IgD-negative memory B cell (primary cell): ENCODE measurements around the gene GP2. TPM values are rescaled to one million over a fixed set of nuclear protein-coding genes. Genes with fewer than 3 reads are reported as not detected.

Experiments used
- H3K27ac Mint-ChIP-seq, 3 donors: one replicate each; pipeline ENCODE4 v1.8.0; 2020 to 2022; ENCODE audit warnings: mild to moderate bottlenecking in 3 of 3, mixed read lengths in 3 of 3, moderate library complexity in 1 of 3
- H3K27me3 Mint-ChIP-seq: one replicate; pipeline ENCODE4 v1.8.0; 2021; ENCODE audit warnings: mixed read lengths
- H3K36me3 Mint-ChIP-seq: one replicate; pipeline ENCODE4 v1.8.0; 2020; ENCODE audit warnings: mild to moderate bottlenecking, mixed read lengths
- H3K4me1 Mint-ChIP-seq, 3 donors: one replicate each; pipeline ENCODE4 v1.8.0; 2020 to 2022; ENCODE audit warnings: mixed read lengths in 3 of 3, mild to moderate bottlenecking in 1 of 3
- H3K4me3 Mint-ChIP-seq, 4 donors: one replicate each; pipeline ENCODE4 v1.8.0; 2020 to 2022; ENCODE audit warnings: mild to moderate bottlenecking in 4 of 4, mixed read lengths in 4 of 4, moderate library complexity in 3 of 4
- H3K9me3 Mint-ChIP-seq, 3 donors: one replicate each; pipeline ENCODE4 v1.8.0; 2020 to 2021; ENCODE audit warnings: mixed read lengths in 3 of 3, mild to moderate bottlenecking in 1 of 3
- polyA plus RNA-seq: library from polyadenylated mRNA; unstranded; fragments of 300-500 nt; fragmentation: Illumina TruSeq; gene quantifications from one replicate; pipeline ENCODE4 v1.2.3, GENCODE V29; 2021

The GP2 gene
- polyA plus RNA-seq = not detected

GRCh38 chr16:20327444-20328041 is at the start of gene GP2:
GP2 (minus strand) TSS chr16:20327513; CDS start chr16:20326431, 1,082 bp downstream.
- Mint-ChIP-seq H3K9me3 (peaks cover 0 to 2% (median 0%) of the 10 kb centered on the region in 3 donors), H3K4me1 (no peaks in the 10 kb centered on the region), H3K27ac (no peak within 1 kb of the TSS), H3K27me3 (no peaks in the 10 kb centered on the region), H3K36me3 (no peaks in the 10 kb centered on the region), H3K4me3 (no peak within 1 kb of the TSS)

GRCh38 chr16:20372701-20373100 is 45.4 kb upstream of the GP2 start:
- Mint-ChIP-seq H3K9me3 (peaks cover 0 to 6% (median 2%) of the 10 kb centered on the region in 3 donors), H3K4me1 (no peaks in the 10 kb centered on the region), H3K27ac (no peak overlapping the region), H3K4me3 (no peak overlapping the region), H3K27me3 (peaks cover 7% of the 10 kb centered on the region), H3K36me3 (peaks cover 3% of the 10 kb centered on the region)

DNA sequence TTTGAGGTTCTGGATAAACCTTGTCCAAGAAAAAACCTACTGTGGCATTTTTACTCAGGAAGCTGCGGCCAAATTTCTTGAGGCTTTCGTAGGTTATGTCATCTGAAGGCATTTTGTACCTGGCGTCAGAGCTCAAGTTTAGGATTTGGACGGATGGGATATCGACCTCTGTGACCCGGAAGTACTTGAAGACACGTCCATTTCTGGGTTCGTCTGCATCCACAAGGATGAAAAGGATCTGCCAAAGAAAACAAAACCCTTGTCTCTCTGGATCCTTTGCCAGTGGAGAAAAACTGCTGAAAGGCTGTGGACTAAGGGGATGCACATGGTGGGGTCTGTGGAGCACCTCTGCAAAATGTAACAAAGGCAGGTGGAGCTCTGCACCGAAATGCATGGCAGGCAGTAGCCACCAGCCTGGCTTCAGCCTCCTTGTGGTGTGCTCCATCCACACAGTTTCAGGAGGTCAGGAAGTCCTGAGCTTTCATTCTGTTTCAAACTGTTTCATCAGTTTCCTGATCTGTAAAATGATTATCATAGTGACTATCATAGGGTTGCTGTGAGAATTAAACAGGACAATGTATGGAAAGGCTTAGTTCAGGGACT is 42.2 kb upstream of the GP2 start:
- Mint-ChIP-seq H3K9me3 (peaks cover 0 to 5% (median 2%) of the 10 kb centered on the region in 3 donors), H3K4me3 (no peak overlapping the region), H3K27me3 (peaks cover 8% of the 10 kb centered on the region), H3K27ac (no peak overlapping the region), H3K4me1 (no peaks in the 10 kb centered on the region), H3K36me3 (peaks cover 3% of the 10 kb centered on the region)

DNA sequence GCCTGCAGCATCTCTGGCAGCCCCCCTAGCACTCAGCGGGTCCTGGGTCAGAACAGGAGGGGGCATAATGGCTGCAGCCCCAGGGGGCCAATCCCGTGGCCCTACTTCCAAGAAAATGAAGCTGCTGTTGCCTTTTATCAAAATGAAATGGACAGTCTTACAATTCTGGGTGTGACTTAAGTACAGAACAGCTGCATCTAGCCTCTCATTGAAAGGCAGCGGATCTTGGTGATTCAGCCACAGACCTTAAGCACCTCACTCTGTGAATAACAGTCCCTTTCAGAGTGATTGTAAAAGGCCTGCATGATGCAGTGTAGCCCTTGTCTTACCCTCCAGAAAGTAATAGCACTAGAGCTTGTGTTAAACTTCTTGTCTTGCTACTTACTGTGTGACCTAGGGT is 36.7 kb upstream of the GP2 start:
- H3K36me3 Mint-ChIP-seq = no peaks in the 10 kb centered on the region
- H3K27ac Mint-ChIP-seq = no peak overlapping the region
- H3K4me1 Mint-ChIP-seq = no peaks in the 10 kb centered on the region
- peaks cover 0 to 7% (median 2%) of the 10 kb centered on the region in 3 donors for H3K9me3 Mint-ChIP-seq
- no peak overlapping the region for H3K4me3 Mint-ChIP-seq
- peaks cover 7% of the 10 kb centered on the region for H3K27me3 Mint-ChIP-seq

DNA sequence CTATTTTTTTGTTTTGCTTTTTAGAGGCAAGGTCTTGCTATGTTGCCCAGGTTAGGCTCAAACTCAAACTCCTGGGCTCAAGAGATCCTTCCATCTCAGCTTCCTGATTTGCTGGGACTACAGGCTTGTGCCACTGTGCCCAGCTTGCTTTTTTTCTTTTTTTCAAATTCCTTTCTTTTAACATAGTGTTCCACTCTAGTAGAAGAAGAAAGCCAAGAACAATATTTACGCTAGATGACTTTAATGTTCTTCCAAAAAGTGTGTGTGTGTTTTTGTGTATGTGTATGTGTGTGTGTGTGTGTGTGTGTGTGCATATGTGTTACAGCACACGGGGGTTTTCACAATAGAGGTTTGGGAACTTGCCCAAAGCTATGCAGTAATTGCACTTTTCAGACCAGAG is 35.9 kb upstream of the GP2 start:
- no peaks in the 10 kb centered on the region for H3K36me3 Mint-ChIP-seq
- no peaks in the 10 kb centered on the region for H3K4me1 Mint-ChIP-seq
- no peak overlapping the region for H3K4me3 Mint-ChIP-seq

DNA sequence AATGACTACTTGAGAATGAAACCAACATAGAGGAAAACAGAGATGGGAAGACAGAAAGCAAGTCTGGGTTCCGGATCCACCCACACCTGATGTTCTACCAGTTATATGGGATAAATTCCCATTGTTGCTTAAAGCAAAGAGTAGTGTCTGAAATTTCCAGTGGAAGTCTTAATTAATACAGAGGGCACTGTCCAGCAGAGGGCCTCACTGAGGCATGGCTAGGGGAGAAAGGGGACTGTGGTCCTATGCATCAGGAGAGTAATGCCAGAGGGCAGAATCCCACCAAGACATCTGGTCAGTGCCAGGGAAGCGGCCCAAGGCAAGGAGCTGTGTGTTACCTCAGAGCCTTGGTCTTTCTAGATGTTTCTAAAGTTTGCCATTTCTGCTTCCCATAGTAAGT is 32.7 kb upstream of the GP2 start:
- H3K27me3 Mint-ChIP-seq = peaks cover 12% of the 10 kb centered on the region
- H3K4me3 Mint-ChIP-seq = no peak overlapping the region
- H3K27ac Mint-ChIP-seq = no peak overlapping the region
- H3K9me3 Mint-ChIP-seq = peaks cover 0 to 4% (median 3%) of the 10 kb centered on the region in 3 donors
- H3K36me3 Mint-ChIP-seq = no peaks in the 10 kb centered on the region
- no peaks in the 10 kb centered on the region for H3K4me1 Mint-ChIP-seq

More for the DNA sequence above, 35.9 kb upstream of the GP2 start:
- H3K27ac Mint-ChIP-seq = peak overlapping the region in 1 of 3 donors; percentile 25
- H3K27me3 Mint-ChIP-seq = peaks cover 7% of the 10 kb centered on the region
- H3K9me3 Mint-ChIP-seq = peaks cover 0 to 4% (median 2%) of the 10 kb centered on the region in 3 donors

- no peak overlapping the region for H3K27ac Mint-ChIP-seq
- H3K27me3 Mint-ChIP-seq = peaks cover 9% of the 10 kb centered on the region
- H3K4me3 Mint-ChIP-seq = no peak overlapping the region
- H3K9me3 Mint-ChIP-seq = peaks cover 0 to 9% (median 4%) of the 10 kb centered on the region in 3 donors
- H3K4me1 Mint-ChIP-seq = no peaks in the 10 kb centered on the region
- H3K36me3 Mint-ChIP-seq = no peaks in the 10 kb centered on the region
These were observed 27.9 kb upstream of the GP2 start for GRCh38 chr16:20355114-20355782.

- peaks cover 10% of the 10 kb centered on the region for H3K27me3 Mint-ChIP-seq
- no peaks in the 10 kb centered on the region for H3K36me3 Mint-ChIP-seq
- H3K4me1 Mint-ChIP-seq = no peaks in the 10 kb centered on the region
- H3K4me3 Mint-ChIP-seq = no peak overlapping the region
- H3K9me3 Mint-ChIP-seq = peaks cover 0 to 7% (median 2%) of the 10 kb centered on the region in 3 donors
- no peak overlapping the region for H3K27ac Mint-ChIP-seq
These were observed 26.1 kb upstream of the GP2 start for GRCh38 chr16:20353379-20353778.

DNA sequence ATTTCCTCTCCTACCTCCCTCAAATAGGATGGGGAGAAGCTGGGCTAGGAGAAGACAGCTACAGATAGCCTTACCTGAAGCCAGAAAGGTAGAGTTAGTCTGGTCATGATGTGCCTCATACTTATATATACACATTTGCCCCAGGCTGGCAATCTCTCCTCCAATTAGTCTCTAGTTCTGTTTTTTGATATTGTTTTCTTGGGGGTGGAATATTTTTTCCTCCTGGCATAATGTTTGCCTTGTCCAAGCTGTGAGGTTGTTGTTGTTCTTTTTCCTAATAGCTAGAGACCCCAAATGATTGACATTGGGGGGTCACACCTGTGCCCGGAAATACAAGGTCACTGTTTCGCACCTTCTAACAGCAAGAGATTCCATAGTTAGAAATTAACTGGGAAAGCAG is 25.3 kb upstream of the GP2 start, which contains the start of gene UMOD:
Gene UMOD (minus strand): TSS at position 101 of the 400 bp plus-strand sequence. CDS start 1,978 bp downstream, outside the sequence.
- Mint-ChIP-seq H3K4me1 (no peaks in the 10 kb centered on the region), H3K36me3 (no peaks in the 10 kb centered on the region), H3K9me3 (peaks cover 0 to 7% (median 2%) of the 10 kb centered on the region in 3 donors), H3K27me3 (peaks cover 10% of the 10 kb centered on the region), H3K4me3 (no peak within 1 kb of the TSS), H3K27ac (no peak within 1 kb of the TSS)

DNA sequence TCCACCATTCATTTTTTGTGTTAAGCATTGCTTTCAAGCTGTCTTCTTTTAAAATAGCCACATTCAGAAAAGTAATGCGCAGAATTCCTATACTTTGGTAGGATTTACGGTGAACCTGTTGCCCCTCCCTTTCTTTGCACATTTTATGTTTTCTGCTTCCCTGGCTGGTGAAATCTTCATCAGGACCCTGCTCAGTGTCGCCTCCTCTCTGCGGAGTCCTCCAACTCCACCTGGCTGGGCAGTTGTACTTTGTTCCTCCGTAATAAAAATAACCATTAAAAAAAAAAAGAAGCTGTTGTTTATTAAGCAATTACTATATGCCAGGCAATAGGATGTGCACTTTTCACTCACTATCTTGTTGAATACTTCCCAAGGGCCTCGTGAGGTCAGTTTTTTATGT is 22.3 kb upstream of the GP2 start:
- Mint-ChIP-seq H3K4me1 (no peaks in the 10 kb centered on the region), H3K27me3 (peaks cover 3% of the 10 kb centered on the region), H3K4me3 (no peak overlapping the region), H3K27ac (no peak overlapping the region), H3K9me3 (peaks cover 0 to 2% (median 0%) of the 10 kb centered on the region in 3 donors), H3K36me3 (no peaks in the 10 kb centered on the region)

DNA sequence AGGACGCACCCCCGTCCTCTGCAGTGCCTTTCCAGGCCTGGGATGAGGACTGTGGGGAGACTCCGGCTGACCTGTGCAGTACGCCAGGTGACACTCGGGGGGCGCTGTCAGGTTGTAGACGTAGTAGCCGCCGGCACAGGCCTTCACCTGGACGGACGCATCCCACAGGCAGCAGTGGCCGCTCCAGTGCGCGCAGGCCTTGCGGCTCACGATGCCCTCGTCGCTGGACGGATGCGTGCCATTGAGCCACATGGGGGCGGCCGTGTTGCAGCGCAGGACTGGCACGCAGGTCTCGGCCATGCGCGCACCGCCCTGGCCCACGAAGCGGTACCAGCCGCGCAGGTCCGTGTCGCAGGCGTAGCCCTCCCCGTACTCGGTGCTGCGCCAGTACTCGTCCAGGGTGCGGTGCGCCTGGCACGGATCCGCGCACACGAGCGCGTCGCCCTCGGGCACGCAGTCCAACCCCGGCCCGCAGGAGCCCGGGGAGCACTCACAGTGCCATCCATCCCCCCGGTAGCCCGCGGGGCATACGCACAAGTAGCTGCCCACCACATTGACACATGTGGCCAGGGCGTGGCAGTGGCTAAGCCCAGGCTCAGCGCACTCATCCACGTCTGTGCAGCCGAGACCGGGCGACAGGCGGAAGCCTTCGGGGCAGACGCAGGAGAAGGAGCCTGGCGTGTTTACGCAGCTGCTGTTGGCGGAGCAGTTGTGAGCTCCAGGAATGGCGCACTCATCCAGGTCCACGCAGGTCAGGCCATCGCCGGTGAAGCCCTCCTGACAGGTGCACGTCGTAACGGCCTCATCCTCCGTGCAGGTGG is 21.3 kb upstream of the GP2 start:
- Mint-ChIP-seq H3K36me3 (no peaks in the 10 kb centered on the region), H3K4me3 (no peak overlapping the region), H3K27ac (no peak overlapping the region), H3K27me3 (peaks cover 3% of the 10 kb centered on the region), H3K4me1 (no peaks in the 10 kb centered on the region), H3K9me3 (no peaks in the 10 kb centered on the region)

- Mint-ChIP-seq H3K27ac (no peak overlapping the region), H3K27me3 (peaks cover 3% of the 10 kb centered on the region), H3K9me3 (no peaks in the 10 kb centered on the region), H3K36me3 (no peaks in the 10 kb centered on the region), H3K4me3 (no peak overlapping the region), H3K4me1 (no peaks in the 10 kb centered on the region)
These were observed 20.5 kb upstream of the GP2 start for GRCh38 chr16:20347666-20348364.

GRCh38 chr16:20344611-20345010 is 17.3 kb upstream of the GP2 start:
- peaks cover 3% of the 10 kb centered on the region for H3K27me3 Mint-ChIP-seq
- no peak overlapping the region for H3K4me3 Mint-ChIP-seq
- no peak overlapping the region for H3K27ac Mint-ChIP-seq
- no peaks in the 10 kb centered on the region for H3K4me1 Mint-ChIP-seq
- H3K36me3 Mint-ChIP-seq = no peaks in the 10 kb centered on the region
- H3K9me3 Mint-ChIP-seq = no peaks in the 10 kb centered on the region

DNA sequence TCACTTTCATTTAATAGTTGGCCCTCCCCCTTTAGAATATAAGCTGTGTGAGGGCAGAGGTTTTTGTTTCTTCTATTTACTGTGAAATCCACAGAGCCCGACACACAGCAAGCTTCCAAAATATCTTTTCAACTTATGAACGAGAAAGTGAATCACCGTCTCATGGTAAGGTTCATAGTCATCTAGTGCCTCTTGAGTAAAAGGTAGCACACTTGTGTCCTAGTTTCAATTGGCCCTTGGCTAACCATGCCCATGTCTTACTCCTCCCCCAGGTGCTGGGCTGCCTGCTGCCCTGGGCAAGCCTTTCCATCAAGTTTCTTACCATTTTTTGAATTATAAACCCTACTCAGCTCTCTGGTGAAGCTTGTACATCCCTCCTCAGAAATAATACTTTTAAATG is 12.4 kb upstream of the GP2 start:
- H3K27me3 Mint-ChIP-seq = peaks cover 11% of the 10 kb centered on the region
- H3K4me3 Mint-ChIP-seq = no peak overlapping the region
- H3K9me3 Mint-ChIP-seq = peaks cover 0 to 4% (median 0%) of the 10 kb centered on the region in 3 donors
- no peaks in the 10 kb centered on the region for H3K4me1 Mint-ChIP-seq
- no peaks in the 10 kb centered on the region for H3K36me3 Mint-ChIP-seq
- no peak overlapping the region for H3K27ac Mint-ChIP-seq
